IMR-90 (cell line): Measurements from ENCODE around the gene TRAF3. TPM values are rescaled to one million over a fixed set of nuclear protein-coding genes. Genes with fewer than 3 reads are reported as not detected.

Source experiments
- ATAC-seq: fragments of 200-7000 bp; cut with Tn5 transposase; 2 replicates; pipeline ENCODE4 v1.9.1; 2020; ENCODE audit warnings: low read depth, mild to moderate bottlenecking, moderate library complexity
- BruUV-seq: library from RNA; stranded (reverse); fragments of 400-500 nt; replicated peaks from 2 replicates; lab custom pipeline; 2021; lab: Mats Ljungman, UMichigan
- CTCF ChIA-PET: fragments of 300-600 bp; formaldehyde crosslinking; extraction: SDS; loops from one replicate; lab custom pipeline; 2021; ENCODE audit warnings: antibody characterized with exemption; lab: Yijun Ruan, JAX
- POLR2A ChIA-PET: fragments of 300-600 bp; sonication (Branson Sonifier 250); formaldehyde crosslinking; loops from one replicate; lab custom pipeline; 2022; ENCODE audit warnings: antibody characterized with exemption; ENCODE audit not compliant: unreplicated experiment; lab: Charles Lee
- DNase-seq: peaks from one replicate; pipeline ENCODE4 v3.0.0; 2013
- H2AFZ ChIP-seq: replicated peaks from 2 replicates; pipeline ENCODE3; 2013; ENCODE audit warnings: low read length, mild to moderate bottlenecking; ENCODE audit not compliant: poor library complexity
- H2AK5ac ChIP-seq: 2 replicates; pipeline ENCODE4 v1.6.1; 2013; ENCODE audit warnings: low read depth, low read length, inconsistent platforms
- H2AK9ac ChIP-seq: replicated peaks from 2 replicates; pipeline ENCODE3; 2013; ENCODE audit warnings: mild to moderate bottlenecking, low read depth, low read length, moderate library complexity; ENCODE audit not compliant: poor library complexity
- H2BK120ac ChIP-seq: 2 replicates; pipeline ENCODE4 v1.6.1; 2013; ENCODE audit warnings: low read depth, low read length, inconsistent platforms
- H2BK15ac ChIP-seq: 3 replicates; pipeline ENCODE4 v1.6.1; 2013; ENCODE audit warnings: low read depth, low read length, inconsistent platforms
- H2BK20ac ChIP-seq: 2 replicates; pipeline ENCODE4 v1.6.1; 2013; ENCODE audit warnings: low read depth, mild to moderate bottlenecking, inconsistent platforms, low read length, moderate library complexity
- H2BK5ac ChIP-seq: 2 replicates; pipeline ENCODE4 v1.6.1; 2013; ENCODE audit warnings: mild to moderate bottlenecking, low read depth, low read length, inconsistent platforms; ENCODE audit not compliant: poor library complexity, severe bottlenecking
- H3K14ac ChIP-seq: replicated peaks from 2 replicates; pipeline ENCODE4 v1.6.1; 2013; ENCODE audit warnings: low read depth, low read length, inconsistent platforms
- H3K18ac ChIP-seq: 2 replicates; pipeline ENCODE4 v1.6.1; 2013; ENCODE audit warnings: low read depth, low read length, control low read depth
- H3K23ac ChIP-seq: 2 replicates; pipeline ENCODE4 v1.6.1; 2013; ENCODE audit warnings: low read depth, low read length, inconsistent platforms
- H3K27ac ChIP-seq: 2 replicates; pipeline ENCODE4 v1.5.1; 2013; ENCODE audit warnings: mild to moderate bottlenecking, control low read depth, low read length; ENCODE audit not compliant: insufficient read depth
- H3K27me3 ChIP-seq: 2 replicates; pipeline ENCODE4 v1.6.1; 2013; ENCODE audit warnings: low read length; ENCODE audit not compliant: control insufficient read depth, insufficient read depth
- H3K36me3 ChIP-seq: 2 replicates; pipeline ENCODE4 v1.6.1; 2013; ENCODE audit warnings: low read length, mixed read lengths; ENCODE audit not compliant: control insufficient read depth, insufficient read depth
- H3K4ac ChIP-seq: 2 replicates; pipeline ENCODE4 v1.6.1; 2013; ENCODE audit warnings: low read depth, low read length, inconsistent platforms
- H3K4me1 ChIP-seq: 2 replicates; pipeline ENCODE4 v1.6.1; 2013; ENCODE audit warnings: low read length, mixed read lengths; ENCODE audit not compliant: control insufficient read depth, insufficient read depth
- H3K4me2 ChIP-seq: 2 replicates; pipeline ENCODE4 v1.6.1; 2013; ENCODE audit warnings: low read depth, mild to moderate bottlenecking, control low read depth, low read length, moderate library complexity
- H3K4me3 ChIP-seq: 2 replicates; pipeline ENCODE4 v1.5.1; 2013; ENCODE audit warnings: low read depth, mild to moderate bottlenecking, control low read depth, low read length, moderate library complexity; ENCODE audit not compliant: insufficient read depth
- H3K56ac ChIP-seq: 2 replicates; pipeline ENCODE4 v1.6.1; 2013; ENCODE audit warnings: low read length, inconsistent platforms; ENCODE audit not compliant: insufficient read depth; ENCODE audit errors: extremely low read depth
- H3K79me1 ChIP-seq, 2 experiments: 2 replicates each; pipeline ENCODE4 v1.6.1; 2013; ENCODE audit warnings: low read length in 2 of 2, inconsistent platforms in 1 of 2, low read depth in 1 of 2
- H3K9ac ChIP-seq: 2 replicates; pipeline ENCODE4 v1.6.1; 2013; ENCODE audit warnings: low read depth, low read length, control low read depth
- H3K9me1 ChIP-seq: 2 replicates; pipeline ENCODE4 v1.6.1; 2013; ENCODE audit warnings: low read length, inconsistent platforms; ENCODE audit not compliant: insufficient read depth
- H3K9me3 ChIP-seq: 2 replicates; pipeline ENCODE4 v1.6.1; 2013; ENCODE audit warnings: low read length; ENCODE audit not compliant: control insufficient read depth, insufficient read depth
- H4K20me1 ChIP-seq: 2 replicates; pipeline ENCODE4 v1.6.1; 2013; ENCODE audit warnings: low read length, inconsistent platforms; ENCODE audit not compliant: insufficient read depth
- H4K5ac ChIP-seq: 2 replicates; pipeline ENCODE4 v1.6.1; 2013; ENCODE audit warnings: mild to moderate bottlenecking, low read depth, low read length, control low read depth
- H4K8ac ChIP-seq, 2 experiments: 2 replicates each; pipeline ENCODE4 v1.6.1; 2013; ENCODE audit warnings: low read depth in 2 of 2, low read length in 2 of 2, control low read depth in 1 of 2, inconsistent platforms in 1 of 2
- H4K91ac ChIP-seq: 2 replicates; pipeline ENCODE4 v1.6.1; 2013; ENCODE audit warnings: low read depth, low read length, inconsistent platforms; ENCODE audit not compliant: insufficient read depth
- ELK1 ChIP-seq: fragments of 150-350 bp; IDR thresholded peaks from 2 replicates; pipeline ENCODE4 v1.6.1; 2016; ENCODE audit warnings: low read depth, mild to moderate bottlenecking, low read length, moderate library complexity, borderline replicate concordance
- MAFK ChIP-seq: IDR thresholded peaks from 2 replicates; pipeline ENCODE4 v1.6.1; 2012; ENCODE audit warnings: low read depth, low read length, improper control_type of control experiment
- MXI1 ChIP-seq: IDR thresholded peaks from 2 replicates; pipeline ENCODE4 v1.6.1; 2012; ENCODE audit warnings: low read depth, mild to moderate bottlenecking, low read length, moderate library complexity, borderline replicate concordance
- POLR2A ChIP-seq: IDR thresholded peaks from 2 replicates; pipeline ENCODE4 v1.6.1; 2012; ENCODE audit warnings: mild to moderate bottlenecking, low read depth, low read length
- RAD21 ChIP-seq: IDR thresholded peaks from 2 replicates; pipeline ENCODE4 v1.6.1; 2012; ENCODE audit warnings: low read length, improper control_type of control experiment
- RFX5 ChIP-seq: IDR thresholded peaks from 2 replicates; pipeline ENCODE4 v1.8.0; 2012; ENCODE audit warnings: low read depth, mild to moderate bottlenecking, low read length, moderate library complexity
- WGBS, 2 experiments: methylation state at CpG; one replicate each; pipeline versions ENCODE4 v1.1.5 to v1.1.7; 2013; ENCODE audit warnings: missing lambda C conversion rate in 2 of 2; ENCODE audit not compliant: insufficient read length in 1 of 2; ENCODE audit errors: extremely low coverage in 2 of 2; 5-methylcytosine and 5-hydroxymethylcytosine counted together
- dilution Hi-C: fragments of 300-500 bp; cut with HindIII; formaldehyde crosslinking; loops from one replicate; pipeline ENCODE4 v1.14.3; 2018; ENCODE audit warnings: low sequenced_read_pairs; ENCODE audit not compliant: unreplicated experiment
- in situ Hi-C: fragments of 300-500 bp; cut with MboI; formaldehyde crosslinking; loops from 3 replicates; pipeline ENCODE4 v1.14.3; 2019; ENCODE audit warnings: low sequenced_read_pairs, inconsistent platforms, mixed read lengths
- intact Hi-C: fragments of 100-400 bp; cut with micrococcal nuclease; formaldehyde crosslinking; loops from 2 replicates; pipeline ENCODE4 v1.10.0; 2022
- polyA plus RNA-seq, 3 experiments: library from polyadenylated mRNA; depleted of rRNA; stranded (reverse); fragments of >200 nt; gene quantifications; 2 replicates each; pipeline ENCODE4 v1.2.3, GENCODE V29; 2012; ENCODE audit warnings: low replicate concordance in 1 of 3
- total RNA-seq: library from RNA; depleted of rRNA; stranded (reverse); fragments of >200 nt; gene quantifications from 2 replicates; pipeline ENCODE4 v1.2.3, GENCODE V29; 2012

The TRAF3 gene
- total and polyA plus RNA-seq, 2 of the 4 experiments (the other 2 are of a cell fraction): 21.2 to 25.3 TPM

GRCh38 chr14:102817318-102817717 is 40.1 kb downstream of the TRAF3 start:
- H4K20me1 ChIP-seq: peaks cover 53% of the 10 kb centered on the region
- no peak overlapping the region for H2BK120ac ChIP-seq
- no peaks in the 10 kb centered on the region for H3K36me3 ChIP-seq
- no peaks in the 10 kb centered on the region for H3K9me3 ChIP-seq
- no peak for ATAC-seq
- H3K14ac ChIP-seq: no peak overlapping the region
- H2AK9ac ChIP-seq: no peak overlapping the region
- ChIA-PET CTCF (no interaction called here), POLR2A (no interaction called here)
- H4K5ac ChIP-seq: no peak overlapping the region
- H2BK15ac ChIP-seq: no peak overlapping the region
- H3K79me1 ChIP-seq: peaks cover 35 to 63% of the 10 kb centered on the region in 2 experiments
- TF ChIP-seq RAD21 (no peak), ELK1 (no peak), RFX5 (no peak), MAFK (no peak), POLR2A (no peak), MXI1 (no peak)
- no peak overlapping the region for H3K4me3 ChIP-seq
- H3K4me1 ChIP-seq: peaks cover 5% of the 10 kb centered on the region; the same call in 1 of the 2 replicates
- in situ Hi-C loops (no loop called here), dilution Hi-C loops (no loop called here), intact Hi-C loops (no loop called here)
- H4K91ac ChIP-seq: no peak overlapping the region
- no peak overlapping the region for H2BK20ac ChIP-seq
- H3K27ac ChIP-seq: no peak overlapping the region
- H4K8ac ChIP-seq: no peak overlapping the region
- no peak overlapping the region for H3K18ac ChIP-seq
- no peak overlapping the region for H3K4me2 ChIP-seq
- BruUV-seq: no TSS peak
- H3K4ac ChIP-seq: no peak overlapping the region
- no peak overlapping the region for H3K23ac ChIP-seq
- no peak overlapping the region for H2AFZ ChIP-seq
- no peak overlapping the region for H3K56ac ChIP-seq
- no peaks in the 10 kb centered on the region for H3K27me3 ChIP-seq
- H3K9me1 ChIP-seq: peaks cover 5% of the 10 kb centered on the region
- no peak overlapping the region for H3K9ac ChIP-seq
- no peak overlapping the region for H2BK5ac ChIP-seq
- H2AK5ac ChIP-seq: no peak overlapping the region
- no peak for DNase-seq
- WGBS, 2 experiments: 100% methylated on average over 1 of the region's 2 CpGs; no CpG with 5 or more reads in 1 of the 2 experiments
